OCI-LY7 (cell line): Measurements from ENCODE around the gene IL17D.

Experiments used
- CTCF ChIP-seq: fragments of 200-600 bp; sonication (generic); conservative IDR thresholded peaks from 2 replicates; pipeline ENCODE4 v1.5.1; 2014; ENCODE audit warnings: mild to moderate bottlenecking, antibody characterized with exemption, low read length, moderate library complexity, mixed read lengths
- EZH2phosphoT487 ChIP-seq: fragments of 200-600 bp; sonication (generic); IDR thresholded peaks from 2 replicates; pipeline ENCODE4 v1.6.1; 2018; ENCODE audit warnings: low read depth, borderline replicate concordance, mild to moderate bottlenecking, mixed run types, antibody characterized with exemption, low read length, moderate library complexity, mixed read lengths

- no peak for TF ChIP-seq EZH2phosphoT487
- TF ChIP-seq CTCF: no peak
Observed at GRCh38 chr13:20720499-20720898, 17.0 kb downstream of the IL17D start.
